ENCODE results near the gene GAK. TPM values are rescaled to one million over a fixed set of nuclear protein-coding genes. Genes with fewer than 3 reads are reported as not detected.

The GAK gene
- total and polyA plus RNA-seq, 2 of the 13 experiments (the other 11 are each of a cell fraction or from before 2014, with no cell fraction given) = 17.5 to 44.3 TPM

DNA sequence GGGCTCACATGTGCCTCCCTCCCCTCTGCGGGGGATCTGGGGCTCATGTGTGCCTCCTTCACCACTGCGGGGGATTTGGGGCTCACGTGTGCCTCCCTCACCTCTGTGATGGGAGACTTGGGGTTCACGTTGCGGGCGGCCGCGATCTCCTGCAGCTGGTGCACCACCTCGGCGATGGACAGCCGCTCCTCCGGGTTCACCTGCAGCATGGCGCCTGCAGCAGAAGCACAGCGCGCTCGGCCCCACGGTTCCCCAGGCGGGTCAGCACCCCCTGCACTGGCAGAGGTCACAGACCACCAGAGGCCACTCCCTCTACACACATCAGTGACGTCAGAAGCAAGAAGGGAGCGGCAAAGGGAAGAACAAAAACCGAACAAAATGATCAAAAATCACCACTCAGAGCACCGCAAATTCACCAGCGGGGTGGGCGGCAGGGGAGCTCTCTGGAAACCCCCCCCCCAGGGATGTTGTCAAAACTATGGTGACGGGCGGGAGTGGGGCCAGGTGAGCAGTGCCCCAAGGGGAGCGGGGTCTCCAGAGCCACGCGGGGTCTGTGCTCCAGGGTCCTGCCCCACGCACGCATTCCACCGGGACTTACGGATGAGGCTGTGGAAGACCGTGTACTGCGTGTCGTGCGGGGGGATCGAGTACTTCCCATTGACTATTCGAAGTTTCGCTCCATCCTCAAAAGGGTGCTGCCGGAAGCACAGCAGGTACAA lies 38.7 kb downstream of the GAK start:
- intact Hi-C loops (cut with micrococcal nuclease; ENCODE audit: unreplicated experiment) (loop anchor here (5.0 kb wide), 1 partner anchor 81 kb away; no protein-coding TSS in a partner anchor), in situ Hi-C loops (cut with HindIII; ENCODE audit: extremely low pct_ligation_motif_present, low pct_unique_long_range_greater_than_20kb) (no loop called here)
- Histone ChIP-seq H3K27ac (ENCODE audit: extremely low read length, insufficient read depth, low read length) (no peak overlapping the region), H3K4me2 (ENCODE audit: low read depth, low read length) (no peak overlapping the region), H3K4me1 (ENCODE audit: insufficient read depth, low read length) (no peaks in the 10 kb centered on the region), H2AFZ (ENCODE audit: low read length) (no peak overlapping the region), H3K27me3 (ENCODE audit: control insufficient read depth in 1 of 2, insufficient read depth in 2 of 2, low read length in 2 of 2) (no peaks in the 10 kb centered on the region), H3K9ac (ENCODE audit: insufficient read depth, low read depth, low read length) (no peak overlapping the region), H4K20me1 (ENCODE audit: insufficient read depth, low read length) (no peaks in the 10 kb centered on the region), H3K9me3 (ENCODE audit: low read length) (no peaks in the 10 kb centered on the region), H3K79me2 (ENCODE audit: insufficient read depth, low read length) (no peaks in the 10 kb centered on the region), H3K4me3 (replicated peaks in 1 of 3; ENCODE audit: insufficient read depth in 1 of 3, low read depth in 2 of 3, low read length in 3 of 3) (no peak overlapping the region), H3K36me3 (replicated peaks in 1 of 2; ENCODE audit: control insufficient read depth in 1 of 2, insufficient read depth in 2 of 2, low read length in 2 of 2) (peaks cover 15 to 40% of the 10 kb centered on the region in 2 experiments; a peak in 4 of 5 replicates)
- 96% methylated on average over 24 of the region's 41 CpGs for WGBS (ENCODE audit: low lambda C conversion rate)
- BruUV-seq (replicated peaks) = no TSS peak
- no peak for ATAC-seq
- no peak for DNase-seq (ENCODE audit: low spot score)
- CTCF ChIA-PET (ENCODE audit: low intra/inter-chr PET ratio, low total read pairs) = no interaction called here
- no peak for FAIRE-seq
- TF ChIP-seq ZNF577 (CRISPR knock-in tag; IDR thresholded peaks at IDR 0.05; ENCODE audit: borderline replicate concordance, low read depth) (no peak), MIXL1 (CRISPR knock-in tag; IDR thresholded peaks at IDR 0.05) (no peak)
- POLR2A ChIA-PET = no interaction called here

DNA sequence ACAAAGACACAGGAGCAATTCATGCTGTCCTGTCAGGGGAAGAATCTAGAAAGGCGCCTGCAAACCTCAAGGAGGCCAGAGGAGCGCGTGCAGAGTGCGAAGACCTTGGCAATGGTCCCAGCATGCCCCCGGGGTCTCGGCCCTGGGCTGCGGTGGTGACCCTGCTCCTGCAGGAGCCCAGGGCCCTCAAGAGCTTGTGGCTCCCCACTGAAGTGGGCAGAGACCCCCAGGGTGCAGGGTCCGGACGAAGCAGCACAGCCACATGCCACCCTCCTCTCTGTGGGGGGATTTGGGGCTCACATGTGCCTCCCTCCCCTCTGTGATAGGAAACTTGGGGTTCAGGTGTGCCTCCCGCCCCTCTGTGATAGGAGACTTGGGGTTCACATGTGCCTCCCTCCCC lies 39.3 kb downstream of the GAK start:
- Histone ChIP-seq H4K20me1 (ENCODE audit: insufficient read depth, low read length) (no peaks in the 10 kb centered on the region), H3K4me3 (replicated peaks in 1 of 3; ENCODE audit: insufficient read depth in 1 of 3, low read depth in 2 of 3, low read length in 3 of 3) (no peak overlapping the region), H3K4me2 (ENCODE audit: low read depth, low read length) (no peak overlapping the region), H3K79me2 (ENCODE audit: insufficient read depth, low read length) (no peaks in the 10 kb centered on the region), H3K9ac (ENCODE audit: insufficient read depth, low read depth, low read length) (no peak overlapping the region), H3K36me3 (replicated peaks in 1 of 2; ENCODE audit: control insufficient read depth in 1 of 2, insufficient read depth in 2 of 2, low read length in 2 of 2) (peaks cover 14 to 39% of the 10 kb centered on the region in 2 experiments; a peak in 4 of 5 replicates), H3K27ac (ENCODE audit: extremely low read length, insufficient read depth, low read length) (no peak overlapping the region), H3K9me3 (ENCODE audit: low read length) (no peaks in the 10 kb centered on the region), H3K4me1 (ENCODE audit: insufficient read depth, low read length) (no peaks in the 10 kb centered on the region), H3K27me3 (ENCODE audit: control insufficient read depth in 1 of 2, insufficient read depth in 2 of 2, low read length in 2 of 2) (no peaks in the 10 kb centered on the region), H2AFZ (ENCODE audit: low read length) (no peak overlapping the region)
- no TSS peak for BruUV-seq (replicated peaks)
- POLR2A ChIA-PET = no interaction called here
- in situ Hi-C loops (cut with HindIII; ENCODE audit: extremely low pct_ligation_motif_present, low pct_unique_long_range_greater_than_20kb) = no loop called here
- no peak for ATAC-seq
- FAIRE-seq = no peak
- 98% methylated on average over 7 of the region's 10 CpGs for WGBS (ENCODE audit: low lambda C conversion rate)
- intact Hi-C loops (cut with micrococcal nuclease; ENCODE audit: unreplicated experiment) = loop anchor here (5.0 kb wide), 1 partner anchor 80 kb away; no protein-coding TSS in a partner anchor
- CTCF ChIA-PET (ENCODE audit: low intra/inter-chr PET ratio, low total read pairs) = no interaction called here
- no peak for DNase-seq (ENCODE audit: low spot score)
- no peak for TF ChIP-seq TBX2 (CRISPR knock-in tag; IDR thresholded peaks at IDR 0.05; ENCODE audit: borderline replicate concordance)
- TF ChIP-seq, protein P1, sequence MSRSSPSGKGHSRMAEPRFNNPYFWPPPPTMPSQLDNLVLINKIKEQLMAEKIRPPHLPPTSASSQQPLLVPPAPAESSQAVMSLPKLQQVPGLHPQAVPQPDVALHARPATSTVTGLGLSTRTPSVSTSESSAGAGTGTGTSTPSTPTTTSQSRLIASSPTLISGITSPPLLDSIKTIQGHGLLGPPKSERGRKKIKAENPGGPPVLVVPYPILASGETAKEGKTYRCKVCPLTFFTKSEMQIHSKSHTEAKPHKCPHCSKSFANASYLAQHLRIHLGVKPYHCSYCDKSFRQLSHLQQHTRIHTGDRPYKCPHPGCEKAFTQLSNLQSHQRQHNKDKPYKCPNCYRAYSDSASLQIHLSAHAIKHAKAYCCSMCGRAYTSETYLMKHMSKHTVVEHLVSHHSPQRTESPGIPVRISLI (CRISPR knock-in tag; IDR thresholded peaks at IDR 0.05; ENCODE audit: borderline replicate concordance) = no peak
- TF ChIP-seq ZNF263 (CRISPR knock-in tag; IDR thresholded peaks at IDR 0.05) = no peak
- no peak for TF ChIP-seq MED8 (CRISPR knock-in tag; IDR thresholded peaks at IDR 0.05; ENCODE audit: insufficient replicate concordance)
- no peak for TF ChIP-seq PHF5A (CRISPR knock-in tag; IDR thresholded peaks at IDR 0.05; ENCODE audit: low read depth, unreplicated experiment)
- TF ChIP-seq KLF16 (CRISPR knock-in tag; IDR thresholded peaks at IDR 0.05) = no peak
- no peak for TF ChIP-seq ZNF724P (CRISPR knock-in tag; IDR thresholded peaks at IDR 0.05; ENCODE audit: borderline replicate concordance)
- TF ChIP-seq, protein P2, sequence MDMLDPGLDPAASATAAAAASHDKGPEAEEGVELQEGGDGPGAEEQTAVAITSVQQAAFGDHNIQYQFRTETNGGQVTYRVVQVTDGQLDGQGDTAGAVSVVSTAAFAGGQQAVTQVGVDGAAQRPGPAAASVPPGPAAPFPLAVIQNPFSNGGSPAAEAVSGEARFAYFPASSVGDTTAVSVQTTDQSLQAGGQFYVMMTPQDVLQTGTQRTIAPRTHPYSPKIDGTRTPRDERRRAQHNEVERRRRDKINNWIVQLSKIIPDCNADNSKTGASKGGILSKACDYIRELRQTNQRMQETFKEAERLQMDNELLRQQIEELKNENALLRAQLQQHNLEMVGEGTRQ (IDR thresholded peaks at IDR 0.05; ENCODE audit: low read depth, low read length) = no peak
- TF ChIP-seq, protein P2 (CRISPR knock-in tag; IDR thresholded peaks at IDR 0.05; ENCODE audit: borderline replicate concordance) = no peak
- no peak for TF ChIP-seq KLF9 (CRISPR knock-in tag; IDR thresholded peaks at IDR 0.05; ENCODE audit: low read depth)
- no peak for TF ChIP-seq MAF1 (CRISPR knock-in tag; IDR thresholded peaks at IDR 0.05; ENCODE audit: borderline replicate concordance)
- TF ChIP-seq ZNF790 (CRISPR knock-in tag; IDR thresholded peaks at IDR 0.05; ENCODE audit: borderline replicate concordance) = no peak
